PC-3 (cell line): ENCODE measurements around the gene PTPRF. TPM values are rescaled to one million over a fixed set of nuclear protein-coding genes. Genes with fewer than 3 reads are reported as not detected.

ENCODE experiments used
- ATAC-seq: fragments of 200-7000 bp; cut with Tn5 transposase; 2 replicates; pipeline ENCODE4 v1.9.1; 2020; ENCODE audit warnings: mild to moderate bottlenecking, moderate library complexity
- BruUV-seq: library from RNA; stranded (reverse); fragments of 400-500 nt; replicated peaks from 2 replicates; lab custom pipeline; 2021; lab: Mats Ljungman, UMichigan
- CTCF ChIA-PET: fragments of 300-600 bp; sonication (Branson Sonifier 250); formaldehyde crosslinking; loops from one replicate; lab custom pipeline; 2022; ENCODE audit warnings: antibody characterized with exemption; lab: Charles Lee
- POLR2A ChIA-PET: fragments of 300-600 bp; sonication (Branson Sonifier 250); formaldehyde crosslinking; loops from one replicate; lab custom pipeline; 2022; ENCODE audit warnings: antibody characterized with exemption; ENCODE audit not compliant: unreplicated experiment; lab: Charles Lee
- DNase-seq: peaks from one replicate; pipeline ENCODE4 v3.0.0-alpha.2; 2015
- H2AFZ ChIP-seq: fragments of 300-600 bp; sonication (generic); 2 replicates; pipeline ENCODE4 v1.6.0; 2016; ENCODE audit warnings: antibody characterized with exemption, low read length
- H3F3A ChIP-seq: fragments of 300-600 bp; sonication (generic); one replicate; pipeline ENCODE4 v1.6.0; 2017; ENCODE audit warnings: antibody characterized with exemption, low read length, control low read depth, mild to moderate bottlenecking; ENCODE audit not compliant: unreplicated experiment
- H3K27ac ChIP-seq: fragments of 300-600 bp; sonication (generic); 2 replicates; pipeline ENCODE4 v1.5.1; 2016; ENCODE audit warnings: mild to moderate bottlenecking, low read length
- H3K27me3 ChIP-seq: fragments of 300-600 bp; sonication (generic); 2 replicates; pipeline ENCODE4 v1.6.1; 2016; ENCODE audit warnings: low read length, mixed read lengths
- H3K36me3 ChIP-seq: fragments of 300-600 bp; sonication (generic); 2 replicates; pipeline ENCODE4 v1.6.1; 2016; ENCODE audit warnings: low read depth, mixed run types, low read length, mixed read lengths
- H3K4me1 ChIP-seq: fragments of 300-600 bp; sonication (generic); 2 replicates; pipeline ENCODE4 v1.5.1; 2016; ENCODE audit warnings: low read length; ENCODE audit not compliant: insufficient read depth
- H3K4me2 ChIP-seq: fragments of 300-600 bp; sonication (generic); 2 replicates; pipeline ENCODE4 v1.6.0; 2016; ENCODE audit warnings: low read length
- H3K4me3 ChIP-seq: fragments of 300-600 bp; sonication (generic); 2 replicates; pipeline ENCODE4 v1.5.1; 2016; ENCODE audit warnings: mild to moderate bottlenecking, low read length, mixed read lengths
- H3K79me2 ChIP-seq: fragments of 300-600 bp; sonication (generic); 2 replicates; pipeline ENCODE4 v1.6.1; 2017; ENCODE audit warnings: low read length, mixed read lengths
- H3K9ac ChIP-seq: fragments of 300-600 bp; sonication (generic); 2 replicates; pipeline ENCODE4 v1.6.0; 2016; ENCODE audit warnings: mild to moderate bottlenecking, low read length
- H3K9me2 ChIP-seq: fragments of 300-600 bp; sonication (generic); replicated peaks from 2 replicates; pipeline ENCODE4 v1.6.1; 2016; ENCODE audit warnings: mixed run types, low read length, mixed read lengths
- H3K9me3 ChIP-seq: fragments of 300-600 bp; sonication (generic); 2 replicates; pipeline ENCODE4 v1.6.1; 2016; ENCODE audit warnings: low read length, mixed read lengths
- H4K20me1 ChIP-seq: fragments of 300-600 bp; sonication (generic); 2 replicates; pipeline ENCODE4 v1.6.1; 2016; ENCODE audit warnings: low read length, mixed read lengths
- EZH2 ChIP-seq: fragments of 300-600 bp; sonication (generic); IDR thresholded peaks from one replicate; pipeline ENCODE4 v1.6.1; 2017; ENCODE audit warnings: antibody characterized with exemption, mild to moderate bottlenecking, low read length; ENCODE audit not compliant: unreplicated experiment
- EZH2phosphoT487 ChIP-seq: fragments of 300-600 bp; sonication (generic); IDR thresholded peaks from 2 replicates; pipeline ENCODE4 v1.6.1; 2018; ENCODE audit warnings: mild to moderate bottlenecking, antibody characterized with exemption, low read length, borderline replicate concordance
- intact Hi-C: fragments of 100-400 bp; cut with micrococcal nuclease; formaldehyde crosslinking; loops from 2 replicates; pipeline ENCODE4 v1.9.0; 2023
- total RNA-seq: library from RNA; depleted of rRNA; stranded (reverse); fragments of >200 nt; gene quantifications from 2 replicates; pipeline ENCODE4 v1.2.3, GENCODE V29; 2014
- TF ChIP-seq, protein P1 (sequence below): fragments of 300-600 bp; sonication (generic); conservative IDR thresholded peaks from 2 replicates; pipeline ENCODE4 v1.5.1; 2017; ENCODE audit warnings: antibody characterized with exemption, low read depth, mild to moderate bottlenecking, low read length

PTPRF gene
- total RNA-seq, 1 experiment from 2014 or later, result 67.4 TPM

DNA sequence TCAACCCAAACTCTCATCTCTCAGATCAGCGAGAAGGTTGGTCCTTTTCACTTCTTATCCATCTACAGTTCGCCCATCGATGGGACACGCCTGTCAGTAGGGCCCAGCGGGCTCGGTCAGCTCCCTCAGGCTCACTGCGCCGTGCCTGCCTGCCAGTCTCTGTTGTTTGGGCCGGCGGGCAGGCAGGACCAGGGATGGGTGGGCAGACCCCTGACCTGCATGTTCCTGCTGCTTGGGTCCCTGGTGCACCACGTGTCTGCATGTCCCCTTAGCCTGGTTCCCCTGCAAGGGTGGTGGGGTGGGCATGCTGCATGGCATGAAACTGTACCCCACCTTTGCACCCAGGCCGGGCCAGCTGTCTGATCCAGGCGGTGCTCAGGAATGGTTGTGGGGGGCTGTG, 52.4 kb downstream of the PTPRF start:
- no peak for ATAC-seq
- no TSS peak for BruUV-seq

DNA sequence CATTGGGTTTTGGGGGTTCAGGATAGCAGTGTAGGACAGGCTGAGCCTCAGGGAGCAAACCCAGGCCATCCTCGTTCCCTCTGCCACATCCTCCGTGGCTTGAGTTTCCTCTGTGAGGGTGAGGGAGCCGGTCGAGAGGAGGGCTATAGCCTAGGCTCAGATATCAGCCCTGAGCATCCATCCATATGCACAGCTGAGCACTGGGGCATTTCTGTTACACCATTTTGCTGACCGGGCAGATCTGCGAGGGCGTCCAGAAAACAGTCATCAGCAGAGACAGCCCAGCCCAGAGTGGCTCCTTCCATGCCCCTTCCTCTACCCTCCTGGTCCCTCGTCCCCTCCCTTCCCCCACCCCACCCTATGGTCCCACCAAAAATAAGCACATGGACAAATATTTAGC, 53.5 kb downstream of the PTPRF start:
- DNase-seq (no peak), ATAC-seq (no peak)
- no peak overlapping the region for H3K4me3 ChIP-seq
- H3K4me1 ChIP-seq, result peaks cover 14% of the 10 kb centered on the region
- no peaks in the 10 kb centered on the region for H3K79me2 ChIP-seq
- TF ChIP-seq, protein P1, sequence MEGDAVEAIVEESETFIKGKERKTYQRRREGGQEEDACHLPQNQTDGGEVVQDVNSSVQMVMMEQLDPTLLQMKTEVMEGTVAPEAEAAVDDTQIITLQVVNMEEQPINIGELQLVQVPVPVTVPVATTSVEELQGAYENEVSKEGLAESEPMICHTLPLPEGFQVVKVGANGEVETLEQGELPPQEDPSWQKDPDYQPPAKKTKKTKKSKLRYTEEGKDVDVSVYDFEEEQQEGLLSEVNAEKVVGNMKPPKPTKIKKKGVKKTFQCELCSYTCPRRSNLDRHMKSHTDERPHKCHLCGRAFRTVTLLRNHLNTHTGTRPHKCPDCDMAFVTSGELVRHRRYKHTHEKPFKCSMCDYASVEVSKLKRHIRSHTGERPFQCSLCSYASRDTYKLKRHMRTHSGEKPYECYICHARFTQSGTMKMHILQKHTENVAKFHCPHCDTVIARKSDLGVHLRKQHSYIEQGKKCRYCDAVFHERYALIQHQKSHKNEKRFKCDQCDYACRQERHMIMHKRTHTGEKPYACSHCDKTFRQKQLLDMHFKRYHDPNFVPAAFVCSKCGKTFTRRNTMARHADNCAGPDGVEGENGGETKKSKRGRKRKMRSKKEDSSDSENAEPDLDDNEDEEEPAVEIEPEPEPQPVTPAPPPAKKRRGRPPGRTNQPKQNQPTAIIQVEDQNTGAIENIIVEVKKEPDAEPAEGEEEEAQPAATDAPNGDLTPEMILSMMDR, result no peak
- TF ChIP-seq EZH2 (no peak), EZH2phosphoT487 (no peak)
- H4K20me1 ChIP-seq, result no peaks in the 10 kb centered on the region
- intact Hi-C loops, result no loop called here
- ChIA-PET CTCF (no interaction called here), POLR2A (interaction anchor here (0.6 kb wide), 1 partner anchor 1820 kb away, joined by 8 read pairs; no protein-coding TSS in a partner anchor)
- H3K9me2 ChIP-seq, result no peaks in the 10 kb centered on the region
- H3K9ac ChIP-seq, result no peak overlapping the region
- H3K9me3 ChIP-seq, result no peaks in the 10 kb centered on the region
- no peak overlapping the region for H2AFZ ChIP-seq
- no TSS peak for BruUV-seq
- H3K36me3 ChIP-seq, result peaks cover 10% of the 10 kb centered on the region; the same call in 1 of the 2 replicates
- no peaks in the 10 kb centered on the region for H3F3A ChIP-seq
- no peak overlapping the region for H3K27ac ChIP-seq
- no peaks in the 10 kb centered on the region for H3K27me3 ChIP-seq
- H3K4me2 ChIP-seq, result no peak overlapping the region

More for the DNA sequence above, 52.4 kb downstream of the PTPRF start:
- Histone ChIP-seq H3F3A (no peaks in the 10 kb centered on the region), H3K9me3 (no peaks in the 10 kb centered on the region), H3K9me2 (no peaks in the 10 kb centered on the region), H4K20me1 (no peaks in the 10 kb centered on the region), H3K27ac (no peak overlapping the region), H3K9ac (no peak overlapping the region), H3K4me1 (peaks cover 14% of the 10 kb centered on the region), H3K4me2 (no peak overlapping the region), H3K79me2 (no peaks in the 10 kb centered on the region), H3K4me3 (no peak overlapping the region), H3K27me3 (no peaks in the 10 kb centered on the region), H2AFZ (no peak overlapping the region), H3K36me3 (peaks cover 6% of the 10 kb centered on the region; the same call in 1 of the 2 replicates)
- TF ChIP-seq EZH2 (no peak), EZH2phosphoT487 (no peak)
- TF ChIP-seq, protein P1, result no peak
- CTCF ChIA-PET, result interaction anchor here (1.3 kb wide), 1 partner anchor 29 kb away, joined by 6 read pairs; no protein-coding TSS in a partner anchor
- intact Hi-C loops, result loop anchor here (2.0 kb wide), 1 partner anchor 26 kb away; no protein-coding TSS in a partner anchor
- POLR2A ChIA-PET, result no interaction called here
- no peak for DNase-seq

DNA sequence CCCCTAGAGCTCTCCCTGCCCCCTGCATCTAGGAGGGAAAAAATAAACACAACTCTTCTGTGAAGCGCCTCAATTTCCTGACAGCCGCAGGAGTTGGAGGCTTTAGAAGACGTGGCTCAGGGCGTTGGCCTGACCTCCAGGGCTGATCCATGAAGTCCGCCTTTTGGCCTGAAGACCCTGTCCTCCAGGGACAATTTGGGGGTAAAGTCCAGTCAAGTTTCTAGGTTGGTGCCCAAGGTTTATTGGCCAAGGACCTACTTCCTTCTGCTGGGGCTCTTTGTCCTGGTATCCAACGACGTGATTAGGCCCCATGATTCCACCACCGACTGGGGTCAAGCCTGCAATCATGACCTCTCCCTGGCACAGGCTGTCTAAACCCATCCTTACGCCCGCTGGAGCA, 54.9 kb downstream of the PTPRF start:
- Histone ChIP-seq H3F3A (no peaks in the 10 kb centered on the region), H4K20me1 (no peaks in the 10 kb centered on the region), H3K27ac (no peak overlapping the region), H3K27me3 (no peaks in the 10 kb centered on the region), H3K4me1 (peaks cover 14% of the 10 kb centered on the region), H3K4me3 (no peak overlapping the region), H3K36me3 (peaks cover 20% of the 10 kb centered on the region), H3K4me2 (no peak overlapping the region), H3K9me2 (no peaks in the 10 kb centered on the region), H3K9me3 (no peaks in the 10 kb centered on the region), H3K79me2 (no peaks in the 10 kb centered on the region), H2AFZ (no peak overlapping the region), H3K9ac (no peak overlapping the region)
- TF ChIP-seq EZH2phosphoT487 (no peak), EZH2 (no peak)
- TF ChIP-seq, protein P1, result no peak
- DNase-seq (no peak), ATAC-seq (no peak)
- ChIA-PET POLR2A (no interaction called here), CTCF (no interaction called here)
- intact Hi-C loops, result no loop called here
- no TSS peak for BruUV-seq
